Stimulated activated CD8-positive, alpha-beta memory T cell treated with anti-CD3 and anti-CD28 coated beads, Interleukin-4, amount 100 ng/mL, for 24 hours (primary cell): Measurements from ENCODE around the gene PRKAR2A.
"Not testable (repeated sequence)": the region's sequence is repeated elsewhere in the genome, so short reads cannot be mapped to it uniquely, and the experiment has no call there.

Source experiments
- DNase-seq: peaks from one replicate; pipeline ENCODE4 v3.0.0-alpha.2; 2020; ENCODE audit warnings: low read depth

Gene PRKAR2A

DNA sequence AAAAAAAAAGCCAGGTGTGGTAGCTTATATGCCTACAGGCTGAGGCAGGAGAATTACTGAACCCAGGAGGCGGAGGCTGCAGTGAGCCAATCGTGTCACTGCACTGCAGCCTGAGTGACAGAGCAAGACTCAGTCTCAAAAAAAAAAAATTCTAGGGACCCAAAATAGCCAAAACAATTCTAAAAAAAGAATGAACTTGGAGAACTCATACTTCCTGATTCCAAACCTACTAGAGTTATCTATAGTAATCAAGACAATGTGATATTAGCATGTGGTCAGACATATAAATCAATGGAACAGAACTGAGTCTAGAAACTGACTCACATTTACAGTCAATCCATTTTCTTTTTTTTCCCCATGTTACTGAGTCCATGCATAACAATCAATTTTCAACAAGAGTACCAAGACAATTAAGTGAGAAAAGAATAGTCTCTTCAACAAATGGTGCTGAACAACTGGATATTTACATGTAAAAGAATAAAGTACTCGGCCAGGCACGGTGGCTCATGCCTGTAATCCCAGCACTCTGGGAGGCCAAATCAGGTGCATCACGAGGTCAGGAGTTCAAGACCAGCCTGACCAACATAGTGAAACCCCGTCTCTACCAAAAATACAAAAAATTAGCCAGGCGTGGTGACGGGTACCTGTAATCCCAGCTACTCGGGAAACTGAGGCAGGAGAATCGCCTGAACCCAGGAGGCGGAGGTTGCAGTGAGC, 11.9 kb downstream of the PRKAR2A start:
- DNase-seq: no peak

DNA sequence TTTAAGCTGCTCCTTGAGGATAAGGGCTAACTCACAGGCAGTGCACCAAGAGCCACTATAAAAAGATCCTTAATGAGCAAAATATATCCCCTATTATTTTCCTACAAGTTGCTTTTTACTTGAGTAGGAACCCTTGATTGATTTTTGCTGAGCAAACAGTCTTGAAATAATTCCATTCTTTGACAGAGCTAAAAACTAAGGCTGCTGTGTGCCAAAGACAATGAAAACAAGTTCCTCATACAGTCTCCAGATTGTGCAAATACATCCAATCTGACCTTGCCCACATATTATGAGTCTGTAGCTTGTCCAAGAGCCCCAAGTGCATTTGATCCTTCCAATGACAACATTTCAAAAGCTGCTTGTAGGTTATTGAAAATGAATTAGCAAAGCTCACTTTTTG, 15.0 kb downstream of the PRKAR2A start:
- no peak for DNase-seq

DNA sequence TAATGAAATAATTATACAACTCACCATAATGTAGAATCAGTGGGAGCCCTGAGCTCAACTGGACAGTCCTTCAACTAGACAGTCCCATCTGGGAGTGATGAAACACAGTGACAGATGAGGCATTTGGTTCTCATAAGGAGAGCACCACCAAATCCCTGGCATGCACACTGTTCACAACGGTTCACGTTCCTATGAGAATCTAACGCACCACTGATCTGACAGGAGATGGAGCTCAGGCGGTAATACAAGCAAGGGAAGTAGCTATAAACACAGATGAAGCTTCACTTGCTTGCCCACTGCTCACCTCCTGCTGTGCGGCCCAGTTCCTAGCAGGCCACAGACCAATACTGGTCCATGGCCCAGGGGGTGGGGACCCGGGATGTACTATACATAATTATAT, 17.0 kb downstream of the PRKAR2A start:
- no peak for DNase-seq

DNA sequence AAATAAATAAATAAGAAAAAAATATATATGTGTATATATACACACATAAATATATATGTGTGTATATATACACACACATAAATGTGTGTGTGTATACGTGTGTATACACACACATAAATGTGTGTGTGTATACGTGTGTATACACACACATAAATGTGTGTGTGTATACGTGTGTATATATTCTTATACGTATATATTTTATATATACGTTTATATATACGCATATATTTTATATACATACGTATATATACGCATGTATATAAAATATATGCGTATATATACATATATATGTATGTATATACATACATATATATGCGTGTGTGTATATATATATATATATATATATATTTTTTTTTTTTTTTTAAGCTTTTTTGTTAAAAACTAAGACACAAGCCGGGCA, 18.1 kb downstream of the PRKAR2A start:
- DNase-seq: not testable (repeated sequence)

DNA sequence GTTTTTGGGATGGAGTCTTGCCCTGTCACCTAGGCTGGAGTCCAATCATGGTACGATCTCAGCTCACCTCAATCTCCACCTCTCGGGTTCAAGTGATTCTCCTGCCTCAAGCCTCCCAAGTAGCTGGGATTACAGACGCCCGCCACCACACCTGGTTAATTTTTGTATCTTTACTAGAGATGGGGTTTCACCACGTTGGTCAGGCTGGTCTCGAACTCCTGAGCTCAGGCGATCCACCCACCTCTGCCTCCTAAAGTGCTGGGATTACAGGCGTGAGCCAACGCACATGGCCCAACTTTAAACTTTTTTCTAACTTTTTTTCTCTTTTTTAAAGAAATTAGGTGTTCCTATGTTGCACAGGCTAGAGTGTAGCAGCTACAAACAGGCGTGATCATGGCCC, 19.8 kb downstream of the PRKAR2A start:
- DNase-seq: not testable (repeated sequence)

DNA sequence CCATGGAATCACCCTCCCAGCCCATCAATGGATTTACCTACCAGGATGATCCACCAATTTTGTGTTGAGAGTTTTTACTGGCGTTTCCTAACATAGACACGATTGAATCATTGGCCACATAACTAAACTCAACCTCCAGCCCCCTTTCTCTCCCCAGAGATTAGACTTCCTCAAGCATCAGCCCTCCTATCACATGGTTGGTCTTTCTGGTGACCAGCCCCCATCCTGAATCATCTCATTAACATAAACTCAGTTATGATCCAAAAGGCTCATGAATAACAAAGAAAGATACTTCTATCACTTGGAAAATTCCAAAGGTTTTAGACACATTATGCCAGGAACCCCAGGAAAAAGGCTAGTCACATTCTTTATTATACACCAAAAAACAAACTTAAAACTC, 21.2 kb downstream of the PRKAR2A start:
- no peak for DNase-seq

DNA sequence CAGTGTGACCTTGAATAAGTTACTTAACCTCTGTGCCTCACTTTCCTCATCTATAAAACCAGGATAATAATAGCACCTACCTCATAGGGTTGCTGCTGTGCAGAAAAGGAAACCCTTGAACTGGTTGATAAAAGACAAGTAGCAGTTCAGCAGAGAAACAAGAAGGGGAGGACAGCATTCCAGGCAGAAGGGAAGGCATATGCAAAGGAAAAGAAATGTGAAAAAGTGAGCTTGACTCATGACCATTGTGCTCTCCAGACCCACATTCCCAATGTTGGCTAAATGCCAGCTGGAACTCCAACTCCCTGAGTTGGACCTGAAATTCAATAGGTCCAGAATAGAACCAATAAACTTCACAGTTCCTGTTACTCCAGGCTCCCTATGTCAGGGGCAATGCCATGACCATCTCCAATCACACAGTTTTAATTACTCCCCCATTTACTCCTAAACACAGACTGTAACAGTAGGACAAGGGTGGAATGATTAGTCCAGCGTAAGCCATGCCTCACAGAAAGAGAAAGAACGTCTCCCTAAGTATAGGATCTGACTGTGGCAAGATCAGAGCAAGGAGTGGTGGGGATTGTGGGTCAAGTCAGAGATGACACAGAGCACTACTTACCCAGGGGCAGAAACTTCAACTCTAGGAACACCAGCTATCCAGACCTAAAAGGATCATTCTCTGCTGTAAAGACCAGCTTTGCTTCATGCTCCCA, 26.9 kb downstream of the PRKAR2A start:
- DNase-seq: no peak

DNA sequence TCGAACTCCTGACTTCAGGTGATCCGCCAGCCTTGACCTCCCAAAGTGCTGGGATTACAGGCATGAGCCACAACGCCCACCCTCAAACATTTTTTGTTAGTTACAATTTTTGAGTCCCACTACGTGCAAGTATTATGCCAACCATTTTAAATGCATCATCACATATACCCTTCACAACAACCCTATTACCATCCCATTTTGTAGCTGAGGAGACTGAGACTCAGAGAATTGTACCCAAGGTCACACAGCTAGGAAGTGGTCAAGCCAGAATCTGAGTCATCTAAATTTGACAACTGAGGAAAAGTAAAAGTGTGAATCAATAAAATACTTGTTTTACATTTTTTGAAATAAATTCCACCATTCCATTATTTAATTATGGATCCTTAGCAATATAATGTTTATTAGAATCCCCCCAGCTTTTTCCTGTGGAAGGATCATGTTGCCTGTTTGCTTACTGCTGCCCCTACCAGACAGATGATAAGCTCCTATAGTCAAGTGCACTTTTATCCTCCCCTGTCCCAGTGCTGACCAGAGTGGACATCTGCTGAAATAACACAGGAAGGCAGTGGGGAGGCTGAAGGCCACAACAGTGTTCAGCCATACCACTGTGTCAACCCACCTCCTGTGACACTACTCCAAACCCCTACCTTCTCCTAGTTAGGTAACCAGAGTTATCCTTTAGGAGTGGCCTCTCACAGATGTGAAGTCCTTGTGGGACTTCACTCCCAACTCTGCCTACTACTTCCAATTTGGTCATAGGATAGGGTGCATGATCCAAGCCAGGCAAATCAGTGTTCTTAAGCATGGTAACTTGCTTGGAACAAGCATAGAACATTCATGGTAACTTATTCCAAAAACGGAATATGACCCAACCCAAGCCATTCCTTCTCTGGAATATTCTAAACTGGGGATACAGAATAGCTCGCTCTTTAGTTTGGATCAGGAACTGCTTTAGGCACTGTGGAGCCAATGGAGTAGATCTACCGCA, 28.1 kb downstream of the PRKAR2A start:
- no peak for DNase-seq

DNA sequence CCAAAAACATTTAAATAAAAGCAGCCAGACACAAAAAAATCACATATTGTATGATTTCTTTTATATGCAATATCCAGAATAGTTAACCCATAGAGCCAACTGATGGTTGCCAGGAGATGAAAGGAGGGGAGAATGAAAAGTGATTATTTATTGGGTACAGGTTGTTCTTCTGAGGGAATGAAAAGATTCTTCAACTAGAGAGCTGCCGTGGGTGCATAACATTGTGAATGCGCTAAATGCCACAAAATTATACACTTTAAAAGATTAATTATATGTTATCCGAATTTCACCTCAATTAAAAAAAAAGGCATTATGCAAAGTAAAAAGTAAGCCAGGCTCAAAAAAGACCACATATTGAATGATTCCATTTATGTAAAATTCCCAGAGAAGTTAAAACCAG, 36.1 kb downstream of the PRKAR2A start:
- DNase-seq: no peak

DNA sequence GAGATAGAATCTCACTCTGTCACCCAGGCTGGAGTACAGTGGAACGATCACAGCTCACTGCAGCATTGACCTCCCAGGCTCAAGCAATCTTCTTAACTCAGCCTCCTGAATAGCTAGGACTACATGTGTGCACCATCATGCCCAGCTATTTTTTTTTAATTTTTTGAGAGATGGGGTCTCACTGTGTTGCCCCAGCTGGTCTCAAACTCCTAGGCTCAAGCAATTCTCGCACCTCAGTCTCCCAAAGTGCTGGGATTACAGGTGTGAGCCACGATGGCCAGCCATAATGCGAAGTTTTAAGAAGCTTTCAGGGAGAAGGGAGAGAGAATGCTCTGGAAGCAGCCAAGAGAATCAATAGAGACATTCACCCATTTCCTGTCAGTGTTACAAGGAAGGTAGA, 42.7 kb downstream of the PRKAR2A start:
- DNase-seq: no peak

DNA sequence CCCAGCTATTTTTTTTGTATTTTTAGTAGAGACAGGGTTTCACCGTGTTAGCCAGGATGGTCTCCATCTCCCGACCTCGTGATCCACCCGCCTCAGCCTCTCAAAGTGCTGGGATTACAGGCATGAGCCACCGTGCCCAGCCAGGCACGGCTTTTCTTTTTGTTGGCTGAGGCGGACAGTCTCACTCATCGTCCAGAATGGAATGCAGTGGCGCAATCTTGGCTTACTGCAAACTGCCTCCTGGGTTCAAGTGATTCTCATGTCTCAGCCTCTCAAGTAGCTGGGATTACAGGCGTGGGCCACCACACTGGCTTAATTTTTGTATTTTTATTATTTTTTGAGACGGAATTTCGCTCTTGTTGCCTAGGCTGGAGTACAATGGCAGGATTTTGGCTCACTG, 46.8 kb downstream of the PRKAR2A start:
- DNase-seq: not testable (repeated sequence)

DNA sequence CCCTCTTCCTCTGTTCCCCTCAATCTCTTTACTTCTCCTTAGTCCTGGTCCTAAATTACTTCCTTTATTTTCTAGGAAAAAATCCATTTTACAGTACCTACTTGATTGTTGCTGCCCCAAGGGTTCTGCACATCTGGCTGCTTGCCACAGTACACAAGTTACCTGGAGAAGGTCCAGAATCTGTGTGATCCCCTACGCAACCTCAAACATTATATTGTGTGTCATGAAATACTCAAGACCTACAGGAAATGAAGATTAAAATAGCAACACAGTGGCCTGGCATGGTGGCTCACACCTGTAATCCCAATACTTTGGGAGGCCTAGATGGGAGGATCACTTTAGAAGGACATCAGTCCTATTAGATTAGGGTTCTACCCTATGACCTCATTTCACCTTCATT, 48.7 kb downstream of the PRKAR2A start:
- DNase-seq: no peak

DNA sequence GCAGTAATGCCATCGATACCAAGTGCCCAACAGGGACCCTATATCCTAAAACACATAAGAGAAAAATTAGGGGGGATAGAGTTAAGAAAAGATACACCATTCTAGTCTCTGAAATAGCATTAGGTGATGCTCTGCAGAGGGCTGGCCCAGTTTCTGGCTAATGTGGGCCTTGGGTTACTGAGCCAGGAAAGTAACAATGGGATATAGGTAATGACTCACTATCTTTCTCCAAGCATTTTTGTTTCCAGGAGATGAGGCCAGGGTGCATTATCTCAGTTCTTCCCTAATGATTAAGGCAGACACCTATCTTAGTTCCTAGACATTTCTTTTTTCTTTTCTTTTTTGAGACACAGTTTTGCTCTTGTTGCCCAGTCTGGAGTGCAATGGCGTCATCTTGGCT, 50.0 kb downstream of the PRKAR2A start:
- no peak for DNase-seq

DNA sequence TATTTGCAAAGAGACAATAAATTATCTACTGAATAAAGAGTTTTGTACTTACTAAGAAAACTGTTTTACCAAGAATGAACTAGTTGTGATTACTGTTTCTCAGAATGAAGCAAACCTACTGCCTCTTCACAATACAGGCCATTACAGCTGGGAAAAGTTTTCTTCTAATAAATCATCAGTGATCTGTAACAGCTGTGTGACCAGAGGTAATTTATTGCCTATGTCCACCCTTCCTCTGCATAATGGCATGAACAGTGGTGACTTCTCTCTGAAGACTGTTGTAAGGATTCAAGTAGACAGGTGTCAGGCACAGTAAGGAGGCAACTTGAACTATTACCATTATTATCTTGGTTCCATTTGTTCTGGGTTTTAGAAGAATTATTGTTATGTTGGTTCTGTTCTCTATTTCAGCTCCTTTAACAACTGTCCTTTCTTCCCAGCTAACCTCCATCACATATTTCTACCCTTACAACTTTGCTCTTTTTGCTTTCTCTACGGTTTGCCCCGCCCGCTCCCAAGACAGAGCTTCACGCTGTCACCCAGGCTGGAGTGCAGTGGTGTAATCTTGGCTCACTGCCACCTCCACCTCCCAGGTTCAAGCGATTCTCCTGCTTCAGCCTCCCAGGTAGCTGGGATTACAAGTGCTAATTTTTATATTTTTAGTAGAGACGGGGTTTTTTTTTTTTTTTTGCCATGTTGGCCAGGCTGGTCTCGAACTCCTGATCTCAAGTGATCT, 51.5 kb downstream of the PRKAR2A start:
- DNase-seq: no peak

DNA sequence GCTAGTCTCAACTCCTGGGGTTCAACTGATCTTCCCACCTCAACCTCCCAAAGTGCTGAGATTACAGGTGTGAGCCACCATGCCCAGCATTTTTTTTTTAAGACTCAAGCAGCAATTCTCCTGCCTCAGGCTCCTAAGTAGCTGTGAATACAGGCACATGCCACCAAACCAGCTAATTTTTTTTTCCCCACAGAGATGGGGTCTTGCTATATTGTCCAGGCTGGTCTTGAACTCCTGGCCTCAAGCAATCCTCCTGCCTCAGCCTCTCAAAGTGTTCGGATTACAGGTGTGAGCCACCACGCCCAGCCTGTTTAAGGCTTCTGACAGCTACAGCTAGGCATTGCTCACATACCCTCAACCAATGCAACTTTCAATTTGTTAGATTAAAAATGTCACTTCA, 54.2 kb downstream of the PRKAR2A start:
- not testable (repeated sequence) for DNase-seq

DNA sequence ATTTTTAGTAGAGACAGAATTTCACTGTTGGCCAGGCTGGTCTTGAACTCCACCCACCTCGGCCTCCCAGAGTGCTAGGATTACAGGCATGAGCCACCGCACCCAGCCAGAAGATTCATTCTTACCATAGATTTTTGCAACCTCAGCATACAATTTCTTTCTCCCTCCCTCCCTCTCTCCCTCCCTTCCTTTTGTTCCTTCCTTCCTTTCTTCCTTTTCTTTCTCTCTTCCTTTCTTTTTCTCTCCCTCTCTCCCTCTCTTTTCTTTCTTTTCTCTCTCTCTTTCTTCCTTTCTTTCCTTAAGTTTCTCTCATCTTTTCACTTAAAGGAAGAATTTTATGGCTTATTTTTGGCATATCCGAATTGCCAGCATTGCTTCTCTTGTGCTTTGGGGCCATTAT, 58.0 kb downstream of the PRKAR2A start:
- DNase-seq: no peak

DNA sequence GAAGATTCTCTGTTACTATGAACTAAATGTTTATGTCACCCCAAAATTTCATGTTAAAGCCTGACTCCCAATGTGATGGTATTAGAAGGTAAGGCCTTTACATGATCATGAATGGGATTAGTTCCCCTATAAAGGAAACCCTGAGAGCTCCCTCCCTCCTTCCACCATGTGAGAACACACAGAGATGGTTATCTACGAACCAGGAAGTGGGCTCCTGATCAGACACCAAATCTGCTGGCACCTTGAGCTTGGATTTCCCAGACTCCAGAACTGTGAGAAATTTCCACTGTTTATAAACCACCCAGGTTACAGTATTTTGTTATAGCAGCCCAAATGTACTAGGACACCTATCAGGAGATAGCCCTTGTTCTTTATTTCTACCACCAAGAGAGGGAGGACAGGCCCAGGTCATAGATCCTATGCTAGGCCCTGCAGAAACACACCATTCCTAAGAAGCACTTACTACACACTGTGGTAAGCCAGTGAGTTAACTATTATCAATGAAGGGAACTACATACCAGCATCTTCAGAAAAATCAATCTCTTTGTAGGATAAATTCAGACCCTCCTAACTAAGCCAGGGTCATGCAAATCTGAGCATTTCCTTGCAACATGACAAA, 59.0 kb downstream of the PRKAR2A start:
- no peak for DNase-seq

DNA sequence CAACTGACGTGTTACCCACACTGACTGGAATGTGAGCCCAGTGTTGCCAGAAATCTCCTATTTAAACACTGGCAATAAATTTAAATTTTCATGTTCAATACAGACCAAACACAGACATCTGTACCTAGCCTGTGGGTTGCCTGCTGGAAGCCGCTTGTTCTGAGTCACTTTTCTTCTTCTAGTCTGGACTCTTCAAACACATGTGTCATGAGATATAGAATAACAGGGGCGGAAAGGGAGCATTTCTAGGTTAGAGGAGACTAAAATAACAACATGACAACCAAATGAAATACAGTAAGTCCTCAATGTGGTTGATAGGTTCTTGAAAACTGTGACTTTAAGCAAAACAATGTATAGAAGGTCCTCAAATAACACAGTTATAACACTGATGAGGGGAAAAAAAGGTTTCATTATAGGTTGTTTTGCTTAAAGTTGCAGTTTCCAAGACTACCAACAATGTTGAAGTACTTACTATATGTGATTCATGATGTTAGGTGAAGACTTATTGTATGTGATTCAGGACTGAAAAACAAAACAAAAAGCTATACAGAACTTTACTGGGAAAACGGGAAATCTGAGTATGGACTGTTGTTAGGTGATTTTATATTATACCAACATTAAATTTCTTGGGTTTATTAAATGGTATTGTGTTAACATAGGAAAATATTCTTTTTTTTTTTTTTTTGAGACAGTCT, 63.1 kb downstream of the PRKAR2A start:
- no peak for DNase-seq

DNA sequence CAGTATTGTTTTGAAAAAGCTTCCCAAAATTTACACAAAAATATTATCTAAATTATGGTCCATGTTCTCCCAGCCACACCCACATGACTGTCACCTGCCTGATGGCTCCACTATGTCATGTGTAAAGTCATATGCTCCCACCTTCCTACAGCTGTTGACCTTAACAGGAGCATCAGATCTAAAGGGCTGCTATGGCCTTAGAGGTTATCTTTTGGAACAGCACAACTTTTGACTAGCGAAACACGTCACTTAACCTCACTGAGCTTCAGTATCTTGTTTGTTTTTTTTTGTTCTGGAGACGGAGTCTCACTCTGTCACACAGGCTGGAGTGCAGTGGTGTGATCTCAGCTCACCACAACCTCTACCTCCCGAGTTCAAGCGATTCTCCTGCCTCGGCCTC, 64.4 kb downstream of the PRKAR2A start:
- DNase-seq: no peak

DNA sequence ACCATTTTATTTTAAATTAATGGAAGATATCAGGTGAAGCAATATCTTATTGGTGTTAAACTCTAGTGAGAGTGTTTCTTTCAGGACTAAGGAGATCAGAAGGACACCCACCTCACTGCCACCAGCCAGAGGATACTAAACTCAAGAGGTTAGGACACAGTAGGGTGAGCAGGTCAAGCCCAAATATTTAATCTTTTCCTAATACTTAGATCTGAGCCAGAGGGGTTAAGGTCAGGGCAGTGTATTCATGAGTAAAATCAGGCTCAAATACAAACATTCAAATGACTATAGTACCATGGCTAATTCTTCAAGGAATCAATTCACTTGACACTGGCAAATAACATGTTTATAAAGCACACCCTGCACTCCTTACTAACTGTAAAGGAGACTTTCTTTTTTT, 65.6 kb downstream of the PRKAR2A start:
- DNase-seq: no peak

DNA sequence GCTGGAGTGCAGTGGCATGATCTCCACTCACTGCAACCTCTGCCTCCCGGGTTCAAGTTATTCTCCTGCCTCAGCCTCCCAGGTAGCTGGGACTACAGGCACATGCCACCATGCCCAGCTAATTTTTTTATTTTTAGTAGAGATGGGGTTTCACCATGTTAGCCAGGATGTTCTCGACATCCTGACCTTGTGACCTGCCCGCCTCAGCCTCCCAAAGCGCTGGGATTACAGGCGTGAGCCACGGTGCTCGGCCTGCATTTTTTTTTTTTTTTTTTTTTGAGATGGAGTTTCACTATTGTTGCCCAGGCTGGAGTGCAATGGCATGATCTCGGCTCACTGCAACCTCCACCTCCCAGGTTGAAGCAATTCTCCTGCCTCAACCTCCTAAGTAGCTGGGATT, 69.1 kb downstream of the PRKAR2A start:
- not testable (repeated sequence) for DNase-seq
